SH-SY5Y (cell line): ENCODE results near the gene DLGAP1.

Experiments used
- GATA2 ChIP-seq: IDR thresholded peaks from 2 replicates; pipeline ENCODE4 v1.6.1; 2011; ENCODE audit warnings: mild to moderate bottlenecking, low read depth, low read length
- GATA3 ChIP-seq: IDR thresholded peaks from 2 replicates; pipeline ENCODE4 v1.6.1; 2011; ENCODE audit warnings: low read depth, mild to moderate bottlenecking, low read length, moderate library complexity

GRCh38 chr18:3747176-3747973 lies 707.7 kb downstream of the DLGAP1 start:
- no peak for TF ChIP-seq GATA2
- no peak for TF ChIP-seq GATA3
